HUES6 (cell line): Measurements from ENCODE around the gene DYSF.

ENCODE experiments used
- H3K27ac ChIP-seq: 2 replicates; pipeline ENCODE4 v1.7.0; 2013; ENCODE audit warnings: low read depth, mild to moderate bottlenecking, low read length, inconsistent platforms
- H3K27me3 ChIP-seq: 2 replicates; pipeline ENCODE4 v1.6.1; 2013; ENCODE audit warnings: low read length; ENCODE audit not compliant: control insufficient read depth, insufficient read depth
- H3K36me3 ChIP-seq: 2 replicates; pipeline ENCODE4 v1.6.1; 2013; ENCODE audit warnings: low read length; ENCODE audit not compliant: control insufficient read depth, insufficient read depth
- H3K4me1 ChIP-seq: 2 replicates; pipeline ENCODE4 v1.6.1; 2013; ENCODE audit warnings: low read length; ENCODE audit not compliant: control insufficient read depth, insufficient read depth
- H3K4me3 ChIP-seq: 2 replicates; pipeline ENCODE4 v1.5.1; 2013; ENCODE audit warnings: low read depth, low read length
- H3K9ac ChIP-seq: one replicate; pipeline ENCODE4 v1.6.1; 2013; ENCODE audit warnings: mild to moderate bottlenecking, low read length
- H3K9me3 ChIP-seq: 2 replicates; pipeline ENCODE4 v1.6.1; 2013; ENCODE audit warnings: low read depth, low read length; ENCODE audit not compliant: control insufficient read depth, insufficient read depth

DYSF gene

GRCh38 chr2:71619230-71619741 is 165.9 kb downstream of the DYSF start:
- Histone ChIP-seq H3K36me3 (no peaks in the 10 kb centered on the region), H3K4me1 (no peaks in the 10 kb centered on the region), H3K27me3 (no peaks in the 10 kb centered on the region), H3K27ac (no peak overlapping the region), H3K4me3 (no peak overlapping the region), H3K9me3 (no peaks in the 10 kb centered on the region), H3K9ac (no peak overlapping the region)

GRCh38 chr2:71620116-71620515 is 166.8 kb downstream of the DYSF start:
- H3K9ac ChIP-seq = no peak overlapping the region
- H3K4me3 ChIP-seq = no peak overlapping the region
- H3K27ac ChIP-seq = no peak overlapping the region
- H3K36me3 ChIP-seq = no peaks in the 10 kb centered on the region
- H3K4me1 ChIP-seq = no peaks in the 10 kb centered on the region
- H3K27me3 ChIP-seq = no peaks in the 10 kb centered on the region
- no peaks in the 10 kb centered on the region for H3K9me3 ChIP-seq

- no peaks in the 10 kb centered on the region for H3K36me3 ChIP-seq
- no peak overlapping the region for H3K9ac ChIP-seq
- H3K4me1 ChIP-seq = no peaks in the 10 kb centered on the region
- H3K27ac ChIP-seq = no peak overlapping the region
- no peaks in the 10 kb centered on the region for H3K27me3 ChIP-seq
- no peak overlapping the region for H3K4me3 ChIP-seq
- H3K9me3 ChIP-seq = no peaks in the 10 kb centered on the region
Measured at GRCh38 chr2:71620851-71621251, 167.5 kb downstream of the DYSF start.

GRCh38 chr2:71629273-71629672 is 175.9 kb downstream of the DYSF start:
- H3K4me3 ChIP-seq = no peak overlapping the region
- peaks cover 11% of the 10 kb centered on the region; the same call in 1 of the 2 replicates for H3K4me1 ChIP-seq
- no peaks in the 10 kb centered on the region for H3K9me3 ChIP-seq
- no peak overlapping the region for H3K27ac ChIP-seq
- no peaks in the 10 kb centered on the region for H3K27me3 ChIP-seq
- no peak overlapping the region for H3K9ac ChIP-seq
- H3K36me3 ChIP-seq = no peaks in the 10 kb centered on the region

GRCh38 chr2:71629771-71630453 is 176.6 kb downstream of the DYSF start:
- H3K27me3 ChIP-seq = no peaks in the 10 kb centered on the region
- H3K27ac ChIP-seq = no peak overlapping the region
- peaks cover 11% of the 10 kb centered on the region; the same call in 1 of the 2 replicates for H3K4me1 ChIP-seq
- no peak overlapping the region for H3K4me3 ChIP-seq
- no peaks in the 10 kb centered on the region for H3K9me3 ChIP-seq
- H3K9ac ChIP-seq = no peak overlapping the region
- H3K36me3 ChIP-seq = no peaks in the 10 kb centered on the region

- no peak overlapping the region for H3K27ac ChIP-seq
- no peaks in the 10 kb centered on the region for H3K9me3 ChIP-seq
- peaks cover 11% of the 10 kb centered on the region; the same call in 1 of the 2 replicates for H3K4me1 ChIP-seq
- no peak overlapping the region for H3K4me3 ChIP-seq
- no peak overlapping the region for H3K9ac ChIP-seq
- no peaks in the 10 kb centered on the region for H3K36me3 ChIP-seq
- no peaks in the 10 kb centered on the region for H3K27me3 ChIP-seq
Measured at GRCh38 chr2:71630454-71631328, 177.3 kb downstream of the DYSF start.

- H3K9ac ChIP-seq = no peak overlapping the region
Measured at GRCh38 chr2:71631411-71631931, 178.1 kb downstream of the DYSF start.

GRCh38 chr2:71633086-71633485 is 179.7 kb downstream of the DYSF start:
- Histone ChIP-seq H3K36me3 (no peaks in the 10 kb centered on the region), H3K4me3 (no peak overlapping the region)

More at GRCh38 chr2:71631411-71631931, 178.1 kb downstream of the DYSF start:
- Histone ChIP-seq H3K9me3 (no peaks in the 10 kb centered on the region), H3K4me3 (no peak overlapping the region), H3K4me1 (peaks cover 11% of the 10 kb centered on the region; the same call in 1 of the 2 replicates), H3K27me3 (no peaks in the 10 kb centered on the region), H3K27ac (no peak overlapping the region), H3K36me3 (no peaks in the 10 kb centered on the region)

GRCh38 chr2:71634567-71634966 is 181.2 kb downstream of the DYSF start:
- no peak overlapping the region for H3K4me3 ChIP-seq
- H3K27ac ChIP-seq = no peak overlapping the region
- H3K9ac ChIP-seq = no peak overlapping the region

More at GRCh38 chr2:71633086-71633485, 179.7 kb downstream of the DYSF start:
- H3K4me1 ChIP-seq = peaks cover 11% of the 10 kb centered on the region; the same call in 1 of the 2 replicates
- H3K9me3 ChIP-seq = no peaks in the 10 kb centered on the region
- H3K9ac ChIP-seq = no peak overlapping the region
- H3K27ac ChIP-seq = no peak overlapping the region
- H3K27me3 ChIP-seq = no peaks in the 10 kb centered on the region

GRCh38 chr2:71635798-71636197 is 182.4 kb downstream of the DYSF start:
- Histone ChIP-seq H3K27me3 (no peaks in the 10 kb centered on the region), H3K4me1 (peaks cover 11% of the 10 kb centered on the region; the same call in 1 of the 2 replicates), H3K4me3 (no peak overlapping the region), H3K36me3 (no peaks in the 10 kb centered on the region), H3K27ac (no peak overlapping the region), H3K9ac (no peak overlapping the region), H3K9me3 (no peaks in the 10 kb centered on the region)

More at GRCh38 chr2:71634567-71634966, 181.2 kb downstream of the DYSF start:
- H3K36me3 ChIP-seq = no peaks in the 10 kb centered on the region
- H3K9me3 ChIP-seq = no peaks in the 10 kb centered on the region
- H3K4me1 ChIP-seq = peaks cover 11% of the 10 kb centered on the region; the same call in 1 of the 2 replicates
- no peaks in the 10 kb centered on the region for H3K27me3 ChIP-seq
